Midbrain (tissue), 1 donor: ENCODE results near the gene CDK18.

Experiments used
- DNase-seq: peaks from one replicate; lab custom pipeline; 2025; lab: John Stamatoyannopoulos, UW

The CDK18 gene

DNA sequence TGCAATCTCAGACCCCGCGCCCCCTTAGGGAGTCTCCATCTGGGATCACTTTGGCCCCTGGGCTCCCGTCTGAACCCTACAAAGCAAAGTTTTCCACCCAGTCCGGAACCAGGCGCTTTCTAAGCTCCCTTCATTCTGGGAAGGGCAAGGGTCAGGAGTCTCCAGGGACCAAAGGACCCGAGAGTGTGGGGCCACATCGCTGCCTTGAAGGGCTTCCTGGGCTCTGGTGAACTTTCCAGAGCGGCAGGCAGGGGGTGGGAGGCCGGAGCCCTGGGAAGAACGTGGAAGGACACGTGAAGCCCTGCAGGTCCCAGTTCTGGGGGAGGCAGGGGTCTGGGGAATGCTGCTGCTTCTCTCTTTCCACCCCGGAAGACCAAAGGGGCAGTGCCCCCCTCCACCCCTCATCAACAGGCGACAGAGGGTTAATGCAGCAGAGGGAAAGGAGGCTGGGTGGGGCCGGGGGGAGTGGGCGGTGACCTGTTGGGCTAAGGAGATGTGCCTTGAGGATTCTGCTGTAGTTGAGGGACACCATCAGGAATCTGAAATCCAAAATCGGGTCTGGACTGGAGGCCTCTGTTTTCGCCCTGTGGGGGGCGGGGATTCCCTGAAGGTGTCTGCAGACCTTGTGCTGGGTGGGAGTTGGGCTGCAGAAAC is 734 bp downstream of the CDK18 start:
- no peak for DNase-seq

- peak; percentile 7 for DNase-seq
These were observed 1.3 kb downstream of the CDK18 start for GRCh38 chr1:205505791-205506190.

DNA sequence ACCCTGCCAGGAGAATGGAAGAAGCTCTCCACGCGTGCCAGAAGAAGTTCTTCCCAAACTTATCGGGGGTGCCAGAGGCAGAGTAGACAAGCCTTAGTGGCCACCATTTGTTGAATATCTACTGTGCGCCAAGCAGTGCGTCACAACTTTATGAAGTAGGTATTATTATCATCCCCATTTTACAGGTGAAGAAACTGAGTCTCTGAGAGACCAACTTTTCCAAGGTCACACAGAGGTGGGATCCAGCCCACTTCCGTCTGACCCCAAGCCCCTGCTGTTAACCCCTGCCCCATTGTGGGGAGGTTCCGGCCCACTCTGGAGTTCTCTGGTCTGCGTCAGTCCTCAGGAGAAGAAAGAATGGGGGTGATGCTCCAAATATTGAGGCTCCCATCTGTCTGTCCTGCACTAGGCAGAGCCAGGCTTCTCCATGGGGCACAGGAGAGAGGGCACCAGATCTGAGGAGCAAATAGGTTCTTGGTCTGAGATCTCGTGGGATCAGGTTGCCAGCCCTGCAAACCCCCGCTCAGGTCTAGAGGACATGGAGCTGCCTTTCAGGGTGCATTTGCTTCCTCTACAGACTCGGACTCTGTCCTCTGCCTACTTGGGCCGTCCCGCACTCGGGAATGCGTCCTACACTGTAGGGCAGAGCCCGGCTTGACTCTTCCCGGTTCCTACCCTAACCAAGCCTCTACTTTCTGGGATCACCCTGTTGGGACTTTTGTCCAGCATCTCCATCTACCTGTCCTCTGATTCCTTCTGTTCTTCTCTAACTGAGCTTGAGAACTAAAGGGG is 2.1 kb downstream of the CDK18 start:
- no peak for DNase-seq

DNA sequence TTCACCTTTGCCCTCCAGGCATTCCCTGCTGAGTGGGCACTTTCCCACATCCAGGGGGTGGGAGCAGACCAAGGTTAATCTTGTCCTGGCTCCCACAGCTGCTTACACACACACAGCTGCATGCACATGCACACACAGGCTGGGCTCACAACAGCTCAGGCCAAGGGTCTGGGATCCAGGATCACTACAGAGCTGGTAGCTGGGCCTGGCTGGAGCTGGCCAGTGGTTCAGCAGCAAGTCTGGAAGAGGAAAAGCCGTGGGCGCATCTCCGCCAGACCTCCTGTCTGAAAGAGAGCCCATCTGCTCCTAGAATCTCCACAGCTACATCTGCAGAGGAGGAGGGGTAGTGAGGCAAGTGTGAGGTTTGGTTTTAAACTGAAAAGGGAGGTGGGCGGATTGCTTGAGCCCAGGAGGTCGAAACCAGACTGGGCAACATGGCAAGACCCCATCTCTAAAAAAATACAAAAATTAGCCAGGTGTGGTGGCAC is 3.8 kb downstream of the CDK18 start:
- DNase-seq: no peak

DNA sequence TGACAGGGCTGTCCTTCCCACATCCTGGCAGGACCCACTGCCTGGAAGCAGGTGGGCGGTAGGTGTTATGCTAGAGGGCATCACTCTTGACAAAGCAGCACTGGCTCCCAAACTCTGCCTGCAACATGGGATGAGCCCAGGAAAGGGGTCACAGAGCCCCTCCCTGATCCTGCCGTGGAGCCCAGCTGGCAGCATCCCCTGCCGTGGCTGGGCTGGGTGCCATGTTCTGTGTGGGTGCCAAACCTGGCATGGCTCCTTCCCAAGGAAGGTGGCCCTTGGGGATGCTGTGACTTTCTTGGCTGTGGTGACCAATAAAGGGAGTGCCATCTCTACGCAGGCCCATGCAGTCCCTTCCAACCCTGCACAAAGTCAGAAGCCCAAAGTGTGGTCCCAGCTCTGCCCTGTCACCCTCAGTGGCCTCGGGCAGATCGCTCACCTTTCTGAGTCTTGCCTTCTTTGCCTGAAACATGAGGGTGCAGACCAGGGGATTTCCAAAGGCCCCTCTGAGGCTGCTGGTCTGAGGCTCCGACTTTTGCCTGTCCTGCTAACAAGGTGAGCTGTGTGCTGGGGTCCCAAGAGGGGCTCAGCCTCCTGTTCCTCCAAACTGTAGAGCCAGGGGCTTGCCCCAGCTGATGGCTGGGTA is 6.0 kb downstream of the CDK18 start:
- no peak for DNase-seq

DNA sequence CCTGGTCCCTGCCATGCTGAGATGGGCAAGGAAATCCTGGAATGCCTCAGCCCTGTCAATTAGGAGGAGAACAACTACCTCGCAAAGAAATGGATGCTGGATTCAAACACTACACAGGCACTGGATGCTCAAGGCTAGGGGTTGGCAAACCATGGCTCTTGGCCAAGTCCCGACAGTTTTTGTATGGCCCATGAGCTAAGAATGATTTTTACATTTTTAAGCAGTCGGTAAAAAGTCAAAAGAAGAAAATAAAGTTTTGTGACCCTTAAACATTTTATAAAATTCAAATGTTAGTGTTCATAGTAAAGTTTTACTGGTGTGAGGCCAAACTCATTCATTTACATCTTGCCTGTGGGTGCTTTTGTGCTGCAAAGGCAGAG is 6.5 kb downstream of the CDK18 start:
- DNase-seq: no peak

GRCh38 chr1:205512059-205513045 is 7.9 kb downstream of the CDK18 start:
- peak; percentile 21 for DNase-seq

GRCh38 chr1:205513774-205514173 is 9.3 kb downstream of the CDK18 start:
- DNase-seq: no peak

DNA sequence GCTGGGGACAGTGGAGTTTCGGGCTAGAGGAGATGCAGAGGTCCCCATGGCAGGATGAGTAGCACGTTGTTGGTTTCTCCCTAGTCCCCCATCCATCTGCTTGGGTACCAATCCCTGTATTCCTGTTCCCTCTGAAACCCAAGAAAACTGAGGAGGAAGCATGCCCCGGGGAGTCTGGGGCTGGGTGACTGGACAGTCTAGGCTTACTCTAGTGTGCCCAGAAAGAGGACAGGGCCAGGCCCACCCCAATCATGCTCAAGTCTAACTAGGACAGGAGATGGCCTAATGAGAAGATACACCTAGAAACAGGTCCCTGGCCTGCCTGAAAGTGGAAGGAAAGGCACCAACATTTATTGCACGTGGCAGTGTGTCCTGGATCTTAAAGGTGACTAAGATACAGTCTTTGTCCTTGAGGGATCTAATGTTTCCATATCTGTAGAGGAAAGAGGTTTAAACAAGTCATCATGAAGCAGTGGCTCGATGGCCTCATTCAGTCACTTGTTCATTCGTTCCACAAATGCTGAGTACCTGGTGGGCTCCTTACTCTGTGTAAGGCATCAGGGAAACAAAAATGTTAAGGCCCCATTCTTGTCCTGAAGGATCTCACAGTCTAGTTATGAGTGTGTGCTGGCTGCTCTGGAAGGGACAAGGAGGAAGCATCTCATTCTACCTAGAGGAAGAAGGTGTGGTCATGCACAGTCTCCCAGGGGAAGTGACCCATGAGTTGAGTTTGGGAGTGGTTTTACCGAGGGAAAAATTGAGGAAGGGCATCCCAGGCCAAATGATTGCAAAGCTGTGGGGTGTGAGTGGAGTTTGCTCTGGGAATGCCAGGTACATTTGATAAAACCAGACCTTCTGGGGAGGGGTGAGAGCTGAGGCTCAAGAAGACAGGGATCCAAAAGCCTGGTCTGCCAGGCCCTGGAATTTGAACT is 10.0 kb downstream of the CDK18 start:
- no peak for DNase-seq

DNA sequence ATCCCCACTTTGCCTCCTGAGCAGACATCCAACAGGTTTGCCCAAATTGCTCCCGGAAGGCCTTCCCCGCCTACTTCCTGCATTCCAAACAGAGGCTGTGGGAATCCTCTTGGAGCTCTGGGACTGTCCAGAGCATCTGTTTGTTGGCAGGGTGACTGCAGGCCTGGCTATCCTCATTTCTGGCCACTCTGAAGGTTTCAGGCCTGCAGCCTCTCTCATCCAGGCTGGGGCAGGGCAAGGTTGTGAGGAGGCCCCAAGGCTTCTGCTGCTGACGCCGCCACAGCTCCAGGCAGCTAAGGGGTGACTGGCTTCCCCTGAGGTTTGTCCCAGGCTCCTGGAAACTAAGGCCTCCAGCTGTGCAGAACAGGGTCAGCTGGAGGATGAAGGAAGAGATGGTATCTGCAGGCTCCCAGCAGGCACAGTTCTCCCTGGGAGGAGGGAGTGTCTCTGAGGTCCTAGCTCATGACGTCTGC is 11.3 kb downstream of the CDK18 start:
- DNase-seq: no peak

DNA sequence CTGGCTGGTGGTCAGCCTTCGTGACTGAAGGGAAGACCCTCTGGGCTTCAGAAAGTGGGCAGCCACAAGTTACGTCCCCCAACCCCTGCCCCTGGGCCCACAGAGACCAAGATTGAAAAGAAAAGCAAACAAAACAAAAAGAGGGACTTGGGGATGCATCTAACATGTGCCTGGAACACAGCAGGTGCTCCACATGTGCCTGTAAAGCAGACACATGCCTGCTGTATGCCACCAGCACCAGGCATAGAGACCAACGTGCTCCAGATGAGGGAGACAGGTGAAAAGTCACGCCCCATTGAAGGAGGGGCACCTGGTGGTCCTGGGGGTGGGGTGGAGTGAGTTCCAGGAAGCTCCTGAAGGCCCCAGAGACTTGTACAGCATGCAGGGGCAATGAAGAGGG is 11.9 kb downstream of the CDK18 start:
- no peak for DNase-seq

GRCh38 chr1:205517288-205517687 is 12.8 kb downstream of the CDK18 start:
- DNase-seq: no peak

DNA sequence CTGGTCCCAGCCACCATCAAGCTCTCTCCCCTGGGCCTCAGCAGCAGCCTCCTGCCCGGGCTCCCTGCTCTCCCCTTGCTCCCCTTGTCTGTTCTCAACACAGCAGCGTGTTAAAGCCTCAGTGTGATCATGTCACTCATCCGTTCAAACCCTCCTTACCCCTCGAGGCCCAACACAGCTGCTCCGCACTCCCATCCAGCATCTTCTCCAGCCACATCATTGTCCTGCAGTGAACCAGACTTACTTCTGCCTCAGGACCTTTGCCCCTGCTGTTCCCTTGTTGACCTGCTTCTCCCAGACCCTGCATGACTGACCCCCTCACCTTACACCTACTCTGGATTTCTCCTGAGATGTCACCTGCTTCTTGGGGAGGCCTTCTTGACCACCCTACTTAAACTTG is 13.3 kb downstream of the CDK18 start:
- peak; percentile 19 for DNase-seq

- peak; percentile 90 for DNase-seq
These were observed 14.4 kb downstream of the CDK18 start for GRCh38 chr1:205518661-205519540.

- peak; percentile 83 for DNase-seq
These were observed 15.2 kb downstream of the CDK18 start for GRCh38 chr1:205519541-205520131.

- no peak for DNase-seq
These were observed 16.2 kb downstream of the CDK18 start for GRCh38 chr1:205520709-205521108.

GRCh38 chr1:205521686-205522085 is 17.2 kb downstream of the CDK18 start:
- no peak for DNase-seq

GRCh38 chr1:205522692-205523091 is 18.2 kb downstream of the CDK18 start:
- DNase-seq: no peak

DNA sequence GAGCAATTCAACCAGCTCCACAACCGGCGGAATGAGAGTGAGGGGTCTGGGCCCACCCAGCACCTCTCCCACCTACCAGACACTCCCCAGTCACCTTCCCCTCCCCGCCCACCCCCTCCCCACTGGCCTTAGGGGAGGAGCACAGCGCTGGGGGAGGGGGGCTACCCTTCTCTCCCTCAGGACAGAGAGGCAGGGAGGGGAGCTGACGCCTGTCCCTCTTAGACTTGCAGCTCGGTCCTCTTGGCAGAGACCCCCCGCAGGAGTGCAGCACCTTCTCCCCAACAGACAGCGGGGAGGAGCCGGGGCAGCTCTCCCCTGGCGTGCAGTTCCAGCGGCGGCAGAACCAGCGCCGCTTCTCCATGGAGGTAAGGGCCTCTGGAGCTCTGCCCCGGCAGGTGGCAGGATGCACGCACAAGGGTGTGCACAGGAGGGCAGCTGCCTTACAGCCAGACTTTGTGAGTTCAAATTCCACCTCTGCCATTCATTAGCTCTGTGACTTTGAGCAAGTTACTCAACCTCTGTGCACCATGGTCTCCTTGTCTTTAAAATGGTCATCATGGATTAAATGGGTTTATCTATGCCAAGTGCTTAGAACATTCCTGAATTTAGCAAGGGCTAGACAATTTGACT is 18.9 kb downstream of the CDK18 start:
- DNase-seq: no peak
